Activated T-cell treated with anti-CD3 and anti-CD28 coated beads, Interleukin-2, amount 50 U/mL, for 24 hours (primary cell): ENCODE results near the gene CHRM4.
"Not testable (repeated sequence)": the region's sequence is repeated elsewhere in the genome, so short reads cannot be mapped to it uniquely, and the experiment has no call there.

Source experiments
- DNase-seq: peaks from one replicate; pipeline ENCODE4 v3.0.0-alpha.2; 2020
- H3K27ac Mint-ChIP-seq: 2 replicates; pipeline ENCODE4 v1.8.0; 2020; ENCODE audit warnings: mild to moderate bottlenecking, mixed read lengths
- H3K27me3 Mint-ChIP-seq: 2 replicates; pipeline ENCODE4 v1.8.0; 2020; ENCODE audit warnings: mixed read lengths
- H3K36me3 Mint-ChIP-seq: 2 replicates; pipeline ENCODE4 v1.8.0; 2020; ENCODE audit warnings: low read depth, mixed read lengths
- H3K4me1 Mint-ChIP-seq: 2 replicates; pipeline ENCODE4 v1.8.0; 2020; ENCODE audit warnings: low read depth, mixed read lengths
- H3K4me3 Mint-ChIP-seq: 2 replicates; pipeline ENCODE4 v1.8.0; 2020; ENCODE audit warnings: mild to moderate bottlenecking, moderate library complexity, mixed read lengths
- H3K9me3 Mint-ChIP-seq: 2 replicates; pipeline ENCODE4 v1.8.0; 2020; ENCODE audit warnings: mixed read lengths

CHRM4 gene

DNA sequence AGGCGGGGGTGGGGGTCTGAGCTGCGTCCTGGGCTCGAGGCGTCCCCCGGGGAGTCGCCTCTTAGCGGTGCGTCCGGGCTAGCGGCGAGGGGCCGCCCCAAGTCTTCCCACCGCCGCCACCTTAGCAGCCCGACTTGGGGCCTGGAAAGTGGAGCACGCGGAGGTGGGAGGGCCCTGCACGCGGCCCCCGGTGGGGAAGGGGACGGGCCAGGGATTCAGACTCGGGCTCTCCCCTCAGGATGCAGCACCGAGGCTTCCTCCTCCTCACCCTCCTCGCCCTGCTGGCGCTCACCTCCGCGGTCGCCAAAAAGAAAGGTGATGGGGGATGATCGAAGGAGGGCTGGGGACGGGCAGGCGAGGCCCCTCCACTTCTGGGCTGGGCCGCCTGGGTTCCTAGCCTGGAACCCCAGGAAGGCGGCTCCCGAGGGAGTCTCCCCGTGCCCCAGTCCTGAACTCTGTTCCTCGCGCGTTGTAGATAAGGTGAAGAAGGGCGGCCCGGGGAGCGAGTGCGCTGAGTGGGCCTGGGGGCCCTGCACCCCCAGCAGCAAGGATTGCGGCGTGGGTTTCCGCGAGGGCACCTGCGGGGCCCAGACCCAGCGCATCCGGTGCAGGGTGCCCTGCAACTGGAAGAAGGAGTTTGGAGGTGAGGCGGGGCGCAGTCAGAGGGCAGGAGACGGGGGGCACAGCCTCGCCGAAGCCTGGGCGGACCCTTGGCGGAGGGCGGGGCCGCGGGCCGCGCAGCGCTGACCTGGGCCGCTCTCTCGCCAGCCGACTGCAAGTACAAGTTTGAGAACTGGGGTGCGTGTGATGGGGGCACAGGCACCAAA, 9.5 kb downstream of the CHRM4 start:
- DNase-seq, result peak; percentile 55
- peak overlapping the region; percentile 65 for H3K4me3 Mint-ChIP-seq
- peaks cover 24% of the 10 kb centered on the region for H3K36me3 Mint-ChIP-seq
- peaks cover 15% of the 10 kb centered on the region for H3K4me1 Mint-ChIP-seq
- H3K27ac Mint-ChIP-seq, result peak overlapping the region; percentile 33
- peaks cover 46% of the 10 kb centered on the region for H3K27me3 Mint-ChIP-seq
- no peaks in the 10 kb centered on the region for H3K9me3 Mint-ChIP-seq

DNA sequence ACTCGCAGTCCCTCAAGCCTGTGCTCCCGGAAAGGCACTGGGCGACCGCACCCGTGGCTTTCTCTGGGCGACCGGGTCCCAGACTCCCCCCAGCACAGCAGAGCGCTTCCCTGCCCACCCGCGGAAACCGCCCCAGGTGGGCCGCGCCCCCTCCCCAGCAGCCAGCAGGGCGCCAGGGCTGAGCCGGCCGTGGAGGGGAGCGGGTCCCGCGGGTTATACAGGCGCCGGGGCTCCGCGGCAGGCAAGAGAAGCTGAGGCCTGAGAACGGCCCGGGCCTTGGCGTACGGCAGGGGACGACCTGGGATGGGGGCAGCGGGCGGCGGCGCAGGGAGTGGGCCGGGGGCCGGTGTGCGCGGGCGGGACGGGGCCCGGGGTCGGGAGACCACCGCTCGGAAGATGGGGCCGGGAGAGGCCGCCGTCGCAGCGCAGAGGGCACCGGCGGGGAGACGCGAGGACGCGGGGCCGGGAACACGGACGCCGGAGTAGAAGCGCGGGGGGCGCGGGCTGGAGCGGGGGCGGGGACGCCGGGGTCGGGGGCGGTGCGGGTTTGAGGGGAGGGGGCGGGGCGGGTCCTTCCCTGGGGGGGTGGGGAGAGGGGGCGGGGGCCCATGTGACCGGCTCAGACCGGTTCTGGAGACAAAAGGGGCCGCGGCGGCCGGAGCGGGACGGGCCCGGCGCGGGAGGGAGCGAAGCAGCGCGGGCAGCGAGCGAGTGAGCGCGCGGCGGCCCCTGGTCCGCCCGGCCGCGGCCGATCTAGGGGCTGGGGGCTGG, 10.3 kb downstream of the CHRM4 start, which contains the start of gene MDK:
Gene MDK, plus strand, starts transcription at position 622 of the 771 bp plus-strand sequence. CDS start 389 bp downstream, outside the sequence.
- Mint-ChIP-seq H3K36me3 (peaks cover 32% of the 10 kb centered on the region), H3K27ac (peak within 1 kb of the TSS; percentile 76), H3K9me3 (no peaks in the 10 kb centered on the region), H3K27me3 (peaks cover 38% of the 10 kb centered on the region), H3K4me3 (peak within 1 kb of the TSS; percentile 73), H3K4me1 (peaks cover 11% of the 10 kb centered on the region)
- DNase-seq, result no peak

DNA sequence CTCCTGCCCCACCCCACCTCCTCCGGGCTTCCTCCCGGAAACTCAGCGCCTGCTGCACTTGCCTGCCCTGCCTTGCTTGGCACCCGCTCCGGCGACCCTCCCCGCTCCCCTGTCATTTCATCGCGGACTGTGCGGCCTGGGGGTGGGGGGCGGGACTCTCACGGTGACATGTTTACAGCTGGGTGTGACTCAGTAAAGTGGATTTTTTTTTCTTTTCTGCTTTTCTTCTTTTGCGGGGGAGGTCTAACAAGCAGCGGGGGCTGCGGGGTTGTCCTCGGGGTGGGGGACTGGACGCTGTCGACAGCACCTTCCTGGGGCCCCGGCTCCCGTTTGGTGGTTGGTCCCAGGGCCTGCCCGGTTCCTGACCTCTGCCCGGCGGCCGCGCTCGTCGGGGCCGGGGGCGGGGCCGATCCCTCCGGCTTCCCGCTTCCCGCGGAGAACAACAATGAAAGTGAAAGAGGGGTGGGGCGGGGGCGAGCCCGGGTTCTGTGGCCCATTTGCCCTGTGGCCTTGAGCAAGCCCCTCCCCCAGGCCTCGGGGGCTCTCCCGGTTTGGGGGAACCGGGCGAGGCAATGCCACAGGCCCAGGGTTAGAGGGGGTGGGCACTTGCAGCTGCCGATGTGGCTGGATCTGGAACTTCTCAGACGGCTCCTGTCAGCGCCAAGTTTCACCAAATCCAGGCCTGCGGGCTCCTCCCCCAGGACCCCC, 11.1 kb downstream of the CHRM4 start:
- Mint-ChIP-seq H3K4me3 (peak overlapping the region; percentile 73), H3K27ac (peak overlapping the region; percentile 76), H3K27me3 (peaks cover 31% of the 10 kb centered on the region), H3K9me3 (no peaks in the 10 kb centered on the region), H3K36me3 (peaks cover 39% of the 10 kb centered on the region), H3K4me1 (peaks cover 11% of the 10 kb centered on the region)
- DNase-seq, result peak; percentile 80

DNA sequence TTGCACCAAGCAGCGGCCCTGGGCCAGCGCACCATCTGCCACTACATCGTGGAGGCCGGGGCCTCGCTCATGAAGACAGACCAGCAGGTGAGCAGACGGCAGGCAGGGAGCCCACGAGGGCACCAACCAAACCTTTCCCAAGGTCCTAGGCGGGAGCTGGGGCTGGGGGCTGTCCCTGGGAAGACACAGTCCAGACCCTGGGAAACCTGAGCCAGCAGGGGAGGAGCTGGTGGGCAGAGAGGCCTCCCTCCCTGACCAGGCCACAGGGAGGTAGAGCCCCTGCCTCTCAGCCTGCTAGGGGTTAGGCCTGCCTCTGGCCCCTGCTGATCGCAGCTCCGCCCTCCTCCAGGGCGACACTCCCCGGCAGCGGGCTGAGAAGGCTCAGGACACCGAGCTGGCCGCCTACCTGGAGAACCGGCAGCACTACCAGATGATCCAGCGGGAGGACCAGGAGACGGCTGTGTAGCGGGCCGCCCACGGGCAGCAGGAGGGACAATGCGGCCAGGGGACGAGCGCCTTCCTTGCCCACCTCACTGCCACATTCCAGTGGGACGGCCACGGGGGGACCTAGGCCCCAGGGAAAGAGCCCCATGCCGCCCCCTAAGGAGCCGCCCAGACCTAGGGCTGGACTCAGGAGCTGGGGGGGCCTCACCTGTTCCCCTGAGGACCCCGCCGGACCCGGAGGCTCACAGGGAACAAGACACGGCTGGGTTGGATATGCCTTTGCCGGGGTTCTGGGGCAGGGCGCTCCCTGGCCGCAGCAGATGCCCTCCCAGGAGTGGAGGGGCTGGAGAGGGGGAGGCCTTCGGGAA, 11.9 kb downstream of the CHRM4 start:
- peaks cover 23% of the 10 kb centered on the region for H3K27me3 Mint-ChIP-seq
- not testable (repeated sequence) for DNase-seq, H3K4me3 Mint-ChIP-seq, H3K9me3 Mint-ChIP-seq
- H3K27ac Mint-ChIP-seq, result peak overlapping the region; percentile 71
- H3K36me3 Mint-ChIP-seq, result peaks cover 47% of the 10 kb centered on the region
- H3K4me1 Mint-ChIP-seq, result peaks cover 11% of the 10 kb centered on the region

DNA sequence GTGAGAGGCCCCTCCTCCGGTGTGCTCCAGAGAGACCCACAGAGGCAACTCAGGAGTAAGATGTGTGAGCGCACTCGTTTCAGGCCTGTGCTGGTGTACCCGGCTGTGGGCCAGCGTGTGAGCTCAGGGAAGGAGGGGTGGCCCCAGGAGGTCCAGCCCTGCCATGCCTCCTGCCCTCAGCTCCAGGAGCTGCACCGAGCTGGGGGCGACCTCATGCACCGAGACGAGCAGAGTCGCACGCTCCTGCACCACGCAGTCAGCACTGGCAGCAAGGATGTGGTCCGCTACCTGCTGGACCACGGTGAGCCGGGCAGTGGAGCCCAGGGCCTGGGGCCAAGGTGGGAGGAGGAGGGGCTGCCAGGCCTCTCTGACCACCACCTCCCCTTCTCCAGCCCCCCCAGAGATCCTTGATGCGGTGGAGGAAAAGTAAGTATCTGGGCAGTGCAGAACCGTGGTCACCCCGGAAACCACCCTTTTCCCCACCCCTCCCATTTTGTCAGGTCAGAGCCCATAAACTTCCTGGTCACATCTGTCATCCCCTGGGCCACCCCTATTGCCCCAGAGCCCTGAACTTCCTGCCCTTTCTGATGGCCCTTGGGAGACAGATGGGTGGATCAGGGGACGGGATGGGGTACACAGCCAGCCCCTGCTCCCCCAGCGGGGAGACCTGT, 12.6 kb downstream of the CHRM4 start:
- peaks cover 11% of the 10 kb centered on the region for H3K4me1 Mint-ChIP-seq
- no peak overlapping the region for H3K4me3 Mint-ChIP-seq
- H3K27ac Mint-ChIP-seq, result peak overlapping the region; percentile 71
- H3K36me3 Mint-ChIP-seq, result peaks cover 55% of the 10 kb centered on the region
- peaks cover 21% of the 10 kb centered on the region for H3K27me3 Mint-ChIP-seq
- no peaks in the 10 kb centered on the region for H3K9me3 Mint-ChIP-seq
- DNase-seq, result no peak

DNA sequence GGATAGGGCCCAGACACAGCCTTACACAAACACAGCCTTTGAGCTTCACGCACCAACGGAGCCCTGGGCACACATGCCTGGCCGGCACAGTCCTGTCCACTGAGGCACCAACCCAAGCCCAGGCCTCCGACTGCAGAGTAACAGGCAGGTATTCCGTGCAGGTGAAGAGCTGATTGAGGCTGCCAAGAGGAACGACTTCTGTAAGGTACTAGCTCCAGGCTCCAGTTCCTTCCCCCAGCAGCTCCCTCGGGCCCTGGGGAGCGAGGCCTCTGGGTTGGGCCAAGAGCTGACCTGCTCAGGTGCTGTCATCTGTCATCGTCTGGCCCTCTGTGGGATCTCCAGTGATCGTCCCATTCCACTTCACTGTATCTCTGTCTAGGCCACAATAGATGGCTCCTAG, 13.3 kb downstream of the CHRM4 start:
- H3K27me3 Mint-ChIP-seq, result peaks cover 14% of the 10 kb centered on the region
- DNase-seq, result no peak
- peaks cover 60% of the 10 kb centered on the region for H3K36me3 Mint-ChIP-seq
- no peak overlapping the region for H3K4me3 Mint-ChIP-seq
- no peaks in the 10 kb centered on the region for H3K9me3 Mint-ChIP-seq
- H3K4me1 Mint-ChIP-seq, result peaks cover 11% of the 10 kb centered on the region
- H3K27ac Mint-ChIP-seq, result peak overlapping the region; percentile 47

DNA sequence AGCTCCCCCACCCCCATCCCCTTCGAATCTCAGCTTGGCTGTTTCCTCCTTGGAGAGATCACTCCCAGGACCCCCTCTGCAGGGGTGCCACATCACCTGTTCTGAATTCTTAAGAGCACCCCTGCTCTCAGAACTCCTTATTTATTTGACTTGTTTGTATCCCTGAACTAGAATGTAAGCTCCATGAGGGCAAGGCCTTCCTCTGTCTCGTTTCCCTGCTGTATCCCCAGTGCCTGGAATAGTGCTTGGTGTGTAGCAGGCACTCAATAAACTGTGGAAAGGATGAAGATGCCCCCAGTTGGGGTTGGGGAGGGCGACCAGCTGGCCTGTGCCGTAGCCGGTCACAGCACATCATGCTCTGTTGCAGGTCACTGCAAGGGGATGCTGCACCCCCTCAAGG, 13.7 kb downstream of the CHRM4 start:
- H3K27ac Mint-ChIP-seq, result no peak overlapping the region
- H3K9me3 Mint-ChIP-seq, result no peaks in the 10 kb centered on the region
- no peak overlapping the region for H3K4me3 Mint-ChIP-seq
- peaks cover 11% of the 10 kb centered on the region for H3K4me1 Mint-ChIP-seq
- no peak for DNase-seq
- peaks cover 10% of the 10 kb centered on the region for H3K27me3 Mint-ChIP-seq
- H3K36me3 Mint-ChIP-seq, result peaks cover 63% of the 10 kb centered on the region

DNA sequence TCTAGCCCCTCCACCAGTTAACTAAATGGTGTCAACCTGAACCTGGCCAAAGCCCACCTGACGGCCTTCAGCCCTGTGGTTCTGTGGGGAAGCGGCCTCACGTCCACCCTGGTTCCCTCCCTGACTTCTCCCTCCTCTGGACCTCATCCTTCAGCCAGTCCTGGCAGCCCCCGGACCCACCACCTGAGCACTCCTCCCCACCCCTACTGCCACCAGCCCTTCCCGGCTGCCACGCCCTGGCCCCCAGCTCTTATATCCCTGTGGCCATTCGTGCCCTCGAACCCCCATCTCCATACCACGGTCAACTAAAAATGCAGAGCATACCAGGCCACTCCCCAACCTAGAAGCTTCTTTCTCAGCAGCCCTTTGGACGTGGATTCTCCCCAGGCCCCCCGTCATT, 14.3 kb downstream of the CHRM4 start:
- no peaks in the 10 kb centered on the region for H3K9me3 Mint-ChIP-seq
- no peak for DNase-seq
- peaks cover 11% of the 10 kb centered on the region for H3K4me1 Mint-ChIP-seq
- H3K27ac Mint-ChIP-seq, result peak overlapping the region; percentile 57
- peaks cover 5% of the 10 kb centered on the region for H3K27me3 Mint-ChIP-seq
- H3K36me3 Mint-ChIP-seq, result peaks cover 68% of the 10 kb centered on the region
- no peak overlapping the region for H3K4me3 Mint-ChIP-seq

DNA sequence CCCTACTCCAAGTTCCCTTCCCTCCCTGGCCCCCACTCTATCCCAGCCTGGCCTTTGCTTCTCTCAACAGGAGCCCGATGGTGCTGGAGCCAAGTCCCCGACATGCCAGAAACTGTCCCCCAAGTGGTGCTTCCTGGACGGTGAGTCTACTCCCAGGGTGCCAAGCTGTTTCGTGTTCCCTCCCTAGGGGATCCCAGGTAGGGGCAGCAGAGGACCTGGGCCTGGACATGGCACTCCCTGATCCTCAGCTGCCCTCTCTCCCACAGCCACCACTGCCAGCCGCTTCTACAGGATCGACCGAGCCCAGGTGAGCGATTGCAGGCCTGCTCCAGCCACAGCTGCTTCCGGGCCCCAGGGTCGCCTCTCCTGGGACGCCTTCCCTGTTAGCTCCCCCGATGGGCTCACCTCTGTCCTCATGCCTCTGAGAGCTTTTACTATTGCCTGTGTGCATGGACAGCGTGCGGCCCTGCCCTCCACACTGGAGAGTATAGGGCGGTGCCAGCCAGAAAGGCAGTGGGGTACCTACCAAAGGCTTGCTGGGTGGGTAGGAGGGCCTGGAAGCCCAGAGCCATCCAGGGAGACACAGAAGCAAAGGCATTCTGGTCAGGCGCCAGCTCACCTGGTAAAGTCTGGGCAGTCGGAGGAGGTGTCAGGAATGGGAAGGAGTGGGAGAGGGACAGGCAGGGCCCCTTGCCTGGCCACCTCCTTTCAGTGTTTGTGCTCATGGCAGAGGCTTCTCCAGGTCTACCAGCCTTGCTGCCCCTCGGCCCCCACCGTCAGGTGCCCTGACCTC, 15.1 kb downstream of the CHRM4 start:
- Mint-ChIP-seq H3K4me3 (no peak overlapping the region), H3K9me3 (no peaks in the 10 kb centered on the region), H3K27me3 (no peaks in the 10 kb centered on the region), H3K27ac (no peak overlapping the region), H3K36me3 (peaks cover 76% of the 10 kb centered on the region), H3K4me1 (peaks cover 7% of the 10 kb centered on the region)
- DNase-seq, result no peak

DNA sequence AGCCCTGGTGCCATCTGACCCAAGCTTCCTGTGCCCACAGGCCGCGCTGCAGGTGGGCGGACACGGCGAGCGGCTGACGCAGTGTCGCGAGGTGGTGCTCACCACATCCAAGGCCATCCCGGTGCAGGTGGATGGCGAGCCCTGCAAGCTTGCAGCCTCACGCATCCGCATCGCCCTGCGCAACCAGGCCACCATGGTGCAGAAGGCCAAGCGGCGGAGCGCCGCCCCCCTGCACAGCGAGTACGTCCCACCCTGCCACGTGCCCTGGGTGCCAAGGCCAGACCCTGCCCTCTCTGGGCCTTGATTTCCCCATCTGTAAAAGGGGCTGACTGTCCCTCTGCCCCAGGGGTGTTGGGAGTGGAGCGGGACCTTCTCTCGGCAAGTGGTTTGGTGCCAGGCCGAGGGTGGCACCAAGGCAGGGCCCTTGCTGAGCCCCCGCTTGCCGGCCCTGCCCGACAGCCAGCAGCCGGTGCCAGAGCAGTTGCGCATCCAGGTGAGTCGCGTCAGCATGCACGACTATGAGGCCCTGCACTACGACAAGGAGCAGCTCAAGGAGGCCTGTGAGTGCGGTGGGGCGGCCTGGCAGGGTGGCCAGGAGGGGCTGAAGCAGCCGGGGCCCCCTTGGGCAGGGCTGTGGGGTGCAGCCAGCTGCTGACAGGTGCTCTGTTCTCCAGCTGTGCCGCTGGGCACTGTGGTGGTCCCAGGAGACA, 16.0 kb downstream of the CHRM4 start:
- Mint-ChIP-seq H3K27ac (no peak overlapping the region), H3K27me3 (no peaks in the 10 kb centered on the region), H3K4me1 (peaks cover 7% of the 10 kb centered on the region), H3K36me3 (peaks cover 81% of the 10 kb centered on the region), H3K9me3 (no peaks in the 10 kb centered on the region), H3K4me3 (no peak overlapping the region)
- DNase-seq, result no peak

DNA sequence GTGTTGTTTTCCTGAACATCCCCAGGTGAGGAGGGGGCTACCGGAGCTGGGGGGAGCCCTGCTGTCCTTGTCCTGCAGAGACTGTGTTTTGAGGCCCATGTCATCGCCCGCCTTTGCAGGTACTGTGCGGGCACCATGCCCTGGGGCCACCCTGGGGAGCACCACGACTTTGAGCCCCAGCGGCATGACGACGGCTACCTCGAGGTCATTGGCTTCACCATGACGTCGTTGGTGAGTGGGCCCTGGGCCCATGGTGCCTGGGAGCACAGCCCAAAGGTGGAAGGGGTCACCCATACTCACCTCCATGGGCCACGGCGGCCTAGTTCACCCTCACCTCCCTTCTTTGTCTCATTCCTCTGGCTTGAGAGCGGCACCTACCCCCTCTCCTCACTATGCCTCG, 16.8 kb downstream of the CHRM4 start:
- Mint-ChIP-seq H3K4me1 (peaks cover 5% of the 10 kb centered on the region), H3K27me3 (no peaks in the 10 kb centered on the region), H3K9me3 (no peaks in the 10 kb centered on the region), H3K36me3 (peaks cover 88% of the 10 kb centered on the region), H3K4me3 (no peak overlapping the region), H3K27ac (peak overlapping the region; percentile 38)
- DNase-seq, result no peak
